ENCODE results near the gene LAD1.

GRCh38 chr1:201391651-201392511, 7.2 kb downstream of the LAD1 start:
- TF ChIP-seq POLR2AphosphoS5 (IDR thresholded peaks at IDR 0.05; ENCODE audit: low read depth) (no peak), CTCF (IDR thresholded peaks at IDR 0.05; ENCODE audit: insufficient read depth, low read length) (no peak), GABPA (IDR thresholded peaks at IDR 0.05; ENCODE audit: low read depth) (no peak)
- TF ChIP-seq, protein P1, sequence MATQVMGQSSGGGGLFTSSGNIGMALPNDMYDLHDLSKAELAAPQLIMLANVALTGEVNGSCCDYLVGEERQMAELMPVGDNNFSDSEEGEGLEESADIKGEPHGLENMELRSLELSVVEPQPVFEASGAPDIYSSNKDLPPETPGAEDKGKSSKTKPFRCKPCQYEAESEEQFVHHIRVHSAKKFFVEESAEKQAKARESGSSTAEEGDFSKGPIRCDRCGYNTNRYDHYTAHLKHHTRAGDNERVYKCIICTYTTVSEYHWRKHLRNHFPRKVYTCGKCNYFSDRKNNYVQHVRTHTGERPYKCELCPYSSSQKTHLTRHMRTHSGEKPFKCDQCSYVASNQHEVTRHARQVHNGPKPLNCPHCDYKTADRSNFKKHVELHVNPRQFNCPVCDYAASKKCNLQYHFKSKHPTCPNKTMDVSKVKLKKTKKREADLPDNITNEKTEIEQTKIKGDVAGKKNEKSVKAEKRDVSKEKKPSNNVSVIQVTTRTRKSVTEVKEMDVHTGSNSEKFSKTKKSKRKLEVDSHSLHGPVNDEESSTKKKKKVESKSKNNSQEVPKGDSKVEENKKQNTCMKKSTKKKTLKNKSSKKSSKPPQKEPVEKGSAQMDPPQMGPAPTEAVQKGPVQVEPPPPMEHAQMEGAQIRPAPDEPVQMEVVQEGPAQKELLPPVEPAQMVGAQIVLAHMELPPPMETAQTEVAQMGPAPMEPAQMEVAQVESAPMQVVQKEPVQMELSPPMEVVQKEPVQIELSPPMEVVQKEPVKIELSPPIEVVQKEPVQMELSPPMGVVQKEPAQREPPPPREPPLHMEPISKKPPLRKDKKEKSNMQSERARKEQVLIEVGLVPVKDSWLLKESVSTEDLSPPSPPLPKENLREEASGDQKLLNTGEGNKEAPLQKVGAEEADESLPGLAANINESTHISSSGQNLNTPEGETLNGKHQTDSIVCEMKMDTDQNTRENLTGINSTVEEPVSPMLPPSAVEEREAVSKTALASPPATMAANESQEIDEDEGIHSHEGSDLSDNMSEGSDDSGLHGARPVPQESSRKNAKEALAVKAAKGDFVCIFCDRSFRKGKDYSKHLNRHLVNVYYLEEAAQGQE (IDR thresholded peaks at IDR 0.05; ENCODE audit: insufficient replicate concordance, low read depth) = no peak
